HG02798 (cell line): ENCODE results near the gene CHRNA4.
"Not testable (repeated sequence)": the region's sequence is repeated elsewhere in the genome, so short reads cannot be mapped to it uniquely, and the experiment has no call there.

Source experiments
- ATAC-seq: cut with Tn5 transposase; IDR thresholded peaks from one replicate; pipeline ENCODE4 v1.9.1; 2021; ENCODE audit warnings: mild to moderate bottlenecking; ENCODE audit not compliant: unreplicated experiment, poor library complexity

The CHRNA4 gene

GRCh38 chr20:63379872-63380271 lies 18.7 kb upstream of the CHRNA4 start:
- not testable (repeated sequence) for ATAC-seq

- no peak for ATAC-seq
Observed at GRCh38 chr20:63379296-63379695, 18.1 kb upstream of the CHRNA4 start.

DNA sequence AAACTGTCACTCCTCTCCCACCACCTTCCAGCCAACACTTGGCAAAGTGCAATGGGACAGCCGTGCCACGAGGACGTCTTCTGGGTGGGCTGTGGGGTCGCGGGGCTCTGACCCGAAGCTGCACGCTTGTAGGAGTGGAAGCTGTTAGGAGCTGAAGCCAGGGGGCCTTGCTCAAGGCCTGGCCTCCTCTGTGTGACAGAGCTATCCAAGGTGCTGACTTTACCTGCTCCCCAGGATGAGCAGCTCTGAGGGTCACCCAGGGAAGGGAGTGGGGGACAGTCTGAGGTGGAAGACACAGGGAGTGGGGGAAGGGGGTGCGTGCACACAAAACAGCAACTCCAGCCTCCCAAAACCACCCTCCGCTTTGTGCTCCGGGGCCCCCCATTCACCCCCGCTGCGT lies 17.5 kb upstream of the CHRNA4 start:
- ATAC-seq, result no peak

DNA sequence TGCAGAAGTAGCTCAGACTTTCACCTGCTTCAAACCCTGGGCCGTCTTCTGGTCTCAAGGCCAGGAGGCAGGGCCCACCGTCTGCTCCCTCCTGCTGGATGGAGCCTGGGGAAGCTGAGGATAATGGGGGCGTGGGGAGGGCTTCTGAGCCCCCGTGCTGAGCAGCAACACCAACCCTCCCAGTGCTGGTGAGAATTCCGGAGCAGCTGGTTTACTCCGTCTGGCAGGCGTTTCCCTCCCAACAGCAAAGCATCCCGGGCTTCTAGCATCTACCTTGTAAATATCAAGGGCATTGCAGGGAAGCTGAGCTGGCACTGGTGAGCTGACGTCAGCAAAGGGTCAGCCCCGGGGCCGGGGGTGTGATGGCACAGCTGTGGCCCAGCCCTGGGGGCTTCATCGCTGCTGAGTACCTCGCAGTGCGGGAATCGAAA lies 16.8 kb upstream of the CHRNA4 start:
- no peak for ATAC-seq

DNA sequence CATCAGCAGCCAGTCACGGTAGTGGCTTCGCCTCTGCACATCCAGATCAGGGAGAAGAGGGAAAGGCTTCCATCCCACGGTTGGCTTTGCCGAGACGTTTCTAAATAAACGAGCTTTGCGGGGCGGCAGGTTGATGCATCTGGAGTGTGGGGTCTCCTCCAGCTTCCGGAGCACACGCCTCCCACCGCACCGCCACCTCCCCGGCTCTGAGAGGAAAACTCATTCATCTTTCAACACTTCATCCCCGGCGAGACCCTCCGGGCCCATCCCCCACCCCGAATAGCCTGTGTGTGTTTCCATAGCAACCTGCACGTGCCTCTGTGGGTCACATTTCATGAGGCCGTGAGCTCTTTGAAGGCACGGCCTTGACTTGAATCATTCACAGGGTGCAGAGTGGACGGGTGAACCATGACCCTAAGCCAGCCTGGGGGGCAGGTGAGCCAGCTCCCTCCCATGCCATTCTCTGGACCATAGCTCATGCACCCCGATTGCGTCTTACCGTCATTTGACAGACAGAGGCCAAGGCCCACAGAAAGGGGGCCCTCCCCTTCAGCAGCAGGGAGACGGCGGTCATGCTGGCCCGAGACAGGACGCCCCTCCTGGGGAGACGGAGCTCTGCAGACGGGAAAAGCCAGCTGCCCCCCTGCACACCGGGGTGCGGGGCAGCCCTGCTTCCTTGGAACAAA lies 16.2 kb upstream of the CHRNA4 start:
- no peak for ATAC-seq

DNA sequence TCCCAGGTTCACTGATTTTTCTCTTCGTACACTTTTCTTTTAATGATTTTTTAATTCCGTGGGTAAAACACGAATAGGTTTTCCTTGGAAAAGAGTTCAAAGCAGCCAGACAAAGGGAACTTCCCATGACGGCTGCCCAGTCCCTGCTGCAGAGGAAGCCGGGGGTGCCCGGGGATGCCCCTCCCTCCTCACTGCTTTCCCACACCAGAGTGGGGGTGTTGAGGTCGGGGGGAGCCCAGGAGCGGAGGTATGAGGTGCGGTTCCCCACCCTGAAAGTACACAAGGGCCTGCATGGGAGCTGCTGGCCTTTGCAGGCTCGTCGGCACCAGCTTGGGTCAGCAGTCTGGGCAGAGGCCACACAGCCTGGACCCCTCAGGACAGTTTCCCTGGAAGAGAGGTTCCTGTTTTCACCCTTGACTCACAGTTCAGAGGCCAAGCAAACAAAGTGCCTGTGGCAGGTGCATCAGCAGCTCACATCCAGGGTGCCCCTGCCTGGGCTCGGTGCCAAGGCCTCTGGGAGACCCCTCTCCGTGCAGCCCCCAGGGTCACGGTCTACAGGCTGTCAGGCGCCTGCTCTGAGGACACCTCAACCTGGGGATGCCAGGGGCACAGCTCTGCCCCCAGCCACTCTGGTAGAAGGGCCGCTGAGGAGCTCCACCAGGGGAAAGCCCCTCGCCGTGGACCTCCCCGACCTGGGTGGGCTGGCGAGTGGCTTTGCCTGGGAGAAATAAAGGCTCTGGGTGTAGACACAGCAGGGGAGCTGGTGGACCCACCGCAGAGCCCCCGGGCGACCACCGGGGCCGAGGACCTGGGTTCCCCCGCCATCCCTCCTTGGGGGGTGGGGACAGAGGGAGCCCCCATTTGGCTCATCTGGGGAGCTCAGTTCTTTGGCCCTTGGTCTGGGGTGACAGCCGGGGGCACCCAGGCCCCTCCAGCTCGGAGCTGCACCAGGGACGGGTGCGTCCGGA lies 15.4 kb upstream of the CHRNA4 start:
- ATAC-seq, result no peak

DNA sequence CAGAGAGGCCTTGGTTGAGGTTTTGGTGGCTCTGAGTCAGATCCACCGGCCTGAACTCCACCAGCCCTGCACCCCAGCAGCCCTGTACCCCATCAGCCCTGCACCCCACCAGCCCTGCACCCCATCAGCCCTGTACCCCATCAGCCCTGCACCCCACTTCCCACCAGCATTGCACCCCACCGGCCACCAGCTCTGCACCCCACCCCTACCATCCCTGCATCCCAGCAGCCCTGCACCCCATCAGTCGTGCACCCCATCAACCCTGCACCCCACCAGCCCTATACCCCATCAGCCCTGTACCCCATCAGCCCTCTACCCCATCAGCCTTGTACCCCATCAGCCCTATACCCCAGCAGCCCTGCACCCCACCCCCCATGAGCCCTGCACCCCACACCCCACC lies 14.3 kb upstream of the CHRNA4 start:
- ATAC-seq, result no peak

GRCh38 chr20:63374504-63374903 lies 13.4 kb upstream of the CHRNA4 start:
- ATAC-seq, result no peak

DNA sequence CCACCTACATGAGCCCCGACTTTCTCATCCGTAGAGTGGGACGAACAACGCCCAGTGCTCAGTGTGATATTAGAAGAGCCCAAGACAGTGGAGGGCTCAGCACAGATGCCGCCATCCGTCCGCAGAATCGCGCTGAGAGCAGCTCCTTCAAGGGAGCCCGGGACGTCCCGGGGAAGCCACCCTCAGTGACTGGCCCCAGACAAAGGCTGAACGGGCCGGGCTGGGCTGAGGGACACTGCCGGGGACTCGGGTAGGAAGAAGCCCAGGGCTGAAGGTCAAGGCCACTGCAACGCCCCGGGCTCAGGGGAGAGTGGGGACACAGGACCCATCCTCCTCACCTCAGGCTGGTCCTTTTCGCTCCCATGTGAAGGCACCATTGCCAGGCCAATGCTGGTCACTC lies 12.8 kb upstream of the CHRNA4 start:
- ATAC-seq, result no peak

- no peak for ATAC-seq
Observed at GRCh38 chr20:63372971-63373885, 12.1 kb upstream of the CHRNA4 start.

- no peak for ATAC-seq
Observed at GRCh38 chr20:63371291-63371865, 10.2 kb upstream of the CHRNA4 start.

DNA sequence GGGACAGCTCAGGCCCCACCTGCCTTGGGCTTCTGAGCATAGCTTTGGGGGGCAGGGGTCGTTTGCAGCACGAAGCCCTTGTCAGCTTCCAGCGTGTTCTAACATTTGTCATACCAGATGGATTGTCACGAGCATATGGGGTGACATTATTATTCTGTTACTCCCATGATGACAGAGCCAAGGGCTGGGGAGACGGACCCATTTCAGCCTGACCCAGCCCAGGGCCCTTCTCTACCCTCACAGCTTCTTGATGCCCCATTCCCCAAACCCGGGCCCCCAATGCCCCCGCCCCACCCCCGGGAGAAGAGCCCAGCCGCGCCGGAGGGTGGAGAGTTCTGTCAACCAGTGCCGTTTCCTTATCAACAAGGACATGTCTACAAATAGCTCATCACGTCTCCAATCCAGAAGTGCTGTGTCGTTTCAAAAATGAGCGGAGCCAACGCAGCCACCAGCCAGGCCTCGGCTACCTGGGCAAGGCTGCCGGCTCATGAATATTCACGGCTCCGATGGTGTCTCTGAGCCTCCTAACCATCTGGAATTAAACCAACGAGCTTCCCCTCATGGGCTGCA lies 9.6 kb upstream of the CHRNA4 start:
- ATAC-seq, result no peak

GRCh38 chr20:63369724-63370617 lies 8.8 kb upstream of the CHRNA4 start:
- no peak for ATAC-seq

DNA sequence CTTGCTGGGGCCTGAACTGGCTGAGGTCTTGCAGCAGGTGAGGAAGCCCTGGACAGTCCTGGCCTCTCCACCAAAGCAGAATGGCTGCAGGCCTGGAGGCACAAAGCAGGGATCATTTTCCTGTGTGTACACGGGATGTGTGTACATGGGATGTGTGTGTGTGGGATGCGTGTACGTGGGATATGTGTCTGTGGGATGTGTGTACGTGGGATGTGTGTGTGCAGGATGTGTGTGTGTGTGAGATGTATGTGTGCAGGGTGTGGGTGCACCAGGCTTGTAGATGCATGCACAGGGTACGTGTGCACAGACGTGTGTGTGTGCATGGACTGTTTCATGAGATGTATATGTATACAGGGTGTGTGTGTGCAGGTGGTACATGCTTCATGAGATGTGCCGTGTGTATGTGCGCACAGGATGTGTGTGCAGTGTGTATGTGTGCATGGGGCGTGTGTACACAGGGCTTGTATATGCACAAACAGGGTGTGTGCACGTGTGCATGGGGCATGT lies 7.9 kb upstream of the CHRNA4 start:
- ATAC-seq, result no peak

GRCh38 chr20:63368151-63368550 lies 7.0 kb upstream of the CHRNA4 start:
- ATAC-seq, result no peak

DNA sequence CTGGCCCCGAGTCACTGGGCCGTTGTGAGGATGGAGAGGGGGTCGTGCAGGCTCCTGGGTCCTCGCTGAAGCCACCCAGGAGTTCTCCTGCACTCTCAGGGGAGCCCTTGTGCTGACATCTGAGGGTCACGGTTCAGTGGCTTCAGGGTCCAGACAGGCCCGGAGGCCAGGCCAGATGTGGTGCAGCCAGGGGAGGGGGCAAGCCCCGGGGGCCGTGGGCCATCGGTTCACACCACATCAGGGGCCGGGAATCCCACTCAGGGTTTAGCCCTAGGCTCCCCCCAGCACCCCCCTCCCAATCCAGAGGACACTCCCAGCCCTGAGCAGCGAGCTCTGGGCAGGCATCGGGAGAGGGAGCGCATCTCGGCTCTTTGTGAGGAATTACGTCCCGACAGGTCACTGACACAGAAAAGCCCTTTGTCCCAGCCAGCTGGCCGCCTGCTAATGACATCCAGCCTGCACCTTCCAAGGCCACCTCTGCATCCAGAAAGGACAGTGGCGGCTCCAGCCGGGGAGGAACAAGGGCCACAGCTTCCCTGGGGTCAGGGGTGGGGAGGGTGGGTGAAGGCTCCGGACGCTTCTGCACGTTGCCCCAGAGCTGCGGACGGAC lies 6.4 kb upstream of the CHRNA4 start:
- ATAC-seq, result no peak

- ATAC-seq, result no peak
Observed at GRCh38 chr20:63366390-63367365, 5.5 kb upstream of the CHRNA4 start.
